Measurements from ENCODE around the gene TCOF1.
A peak's percentile ranks its signal among the peaks of the same experiment; 100 is the strongest.

Gene TCOF1

DNA sequence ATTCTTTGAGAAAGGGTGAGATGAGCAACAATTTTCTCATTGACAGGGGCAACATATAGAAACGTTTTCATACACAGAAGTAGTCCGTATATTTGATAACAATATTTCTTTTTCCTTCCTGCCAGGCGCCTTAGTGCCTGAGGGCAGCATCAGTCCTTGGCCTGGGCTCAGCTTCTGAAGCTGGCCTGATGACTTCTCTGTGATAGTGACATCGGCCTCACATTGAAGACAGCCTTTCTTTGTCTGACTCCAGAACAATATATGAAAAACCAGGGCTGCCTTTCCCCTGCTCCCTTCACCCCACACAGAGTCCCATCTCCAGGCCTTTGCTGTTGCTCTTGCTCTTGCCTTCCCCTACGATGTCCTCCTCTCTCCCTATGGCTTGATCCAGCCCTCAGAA is 24.1 kb upstream of the TCOF1 start:
- Mint-ChIP-seq H3K36me3 (ENCODE audit: low read depth) (no peaks in the 10 kb centered on the region), H3K4me3 (no peak overlapping the region)

DNA sequence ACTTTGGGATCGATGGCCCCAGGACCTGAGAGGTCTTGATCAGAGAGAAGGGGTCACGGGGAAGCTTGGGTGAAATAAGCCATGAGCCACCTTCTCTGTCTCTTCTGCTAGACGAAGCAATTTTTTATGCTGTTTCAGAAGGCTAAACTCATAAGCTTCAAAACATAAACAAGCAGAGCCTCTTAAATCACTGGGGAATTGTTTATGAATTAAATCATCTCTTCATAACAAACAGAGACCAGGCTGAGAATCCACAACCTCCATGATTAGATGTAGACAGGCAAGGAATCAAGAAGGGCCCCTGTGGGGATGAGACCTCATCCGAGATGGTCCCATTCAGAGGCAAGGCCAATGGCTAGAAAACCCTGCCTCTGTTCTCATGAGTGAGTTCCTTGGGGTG is 21.7 kb upstream of the TCOF1 start:
- H3K4me1 Mint-ChIP-seq, result peaks cover 7% of the 10 kb centered on the region
- no peaks in the 10 kb centered on the region for H3K27me3 Mint-ChIP-seq
- no peak overlapping the region for H3K4me3 Mint-ChIP-seq
- DNase-seq, result no peak
- H3K36me3 Mint-ChIP-seq (ENCODE audit: low read depth), result no peaks in the 10 kb centered on the region
- H3K9me3 Mint-ChIP-seq, result no peaks in the 10 kb centered on the region
- H3K27ac Mint-ChIP-seq, result no peak overlapping the region
- ATAC-seq, result no peak

More for the DNA sequence above, 24.1 kb upstream of the TCOF1 start:
- no peaks in the 10 kb centered on the region for H3K9me3 Mint-ChIP-seq
- no peak for DNase-seq
- no peaks in the 10 kb centered on the region for H3K27me3 Mint-ChIP-seq
- ATAC-seq, result no peak
- no peak overlapping the region for H3K27ac Mint-ChIP-seq
- H3K4me1 Mint-ChIP-seq, result no peaks in the 10 kb centered on the region

DNA sequence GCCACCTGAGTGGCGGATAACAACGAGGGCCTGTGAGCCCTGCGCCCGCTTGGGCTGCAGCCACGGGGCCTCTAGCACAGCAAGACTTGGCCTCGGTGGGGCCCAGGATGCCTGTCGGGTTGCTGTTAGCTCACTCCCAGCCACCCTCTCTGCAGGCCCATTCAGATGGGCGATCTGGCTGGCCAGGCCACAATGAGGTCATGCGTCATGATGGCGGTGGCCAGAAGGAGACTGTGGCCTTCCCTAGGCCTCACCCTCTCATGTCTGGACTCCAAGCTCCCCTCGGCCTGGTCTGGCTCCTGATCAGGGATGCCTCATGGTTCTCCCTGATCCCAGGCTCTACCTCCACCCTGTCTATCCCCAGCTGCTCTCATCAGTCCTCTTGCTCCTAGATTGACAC is 19.0 kb upstream of the TCOF1 start:
- no peak for ATAC-seq
- peaks cover 1% of the 10 kb centered on the region for H3K27me3 Mint-ChIP-seq
- DNase-seq, result no peak
- no peaks in the 10 kb centered on the region for H3K36me3 Mint-ChIP-seq (ENCODE audit: low read depth)
- H3K4me3 Mint-ChIP-seq, result no peak overlapping the region
- no peak overlapping the region for H3K27ac Mint-ChIP-seq
- H3K9me3 Mint-ChIP-seq, result no peaks in the 10 kb centered on the region
- H3K4me1 Mint-ChIP-seq, result peaks cover 18% of the 10 kb centered on the region

DNA sequence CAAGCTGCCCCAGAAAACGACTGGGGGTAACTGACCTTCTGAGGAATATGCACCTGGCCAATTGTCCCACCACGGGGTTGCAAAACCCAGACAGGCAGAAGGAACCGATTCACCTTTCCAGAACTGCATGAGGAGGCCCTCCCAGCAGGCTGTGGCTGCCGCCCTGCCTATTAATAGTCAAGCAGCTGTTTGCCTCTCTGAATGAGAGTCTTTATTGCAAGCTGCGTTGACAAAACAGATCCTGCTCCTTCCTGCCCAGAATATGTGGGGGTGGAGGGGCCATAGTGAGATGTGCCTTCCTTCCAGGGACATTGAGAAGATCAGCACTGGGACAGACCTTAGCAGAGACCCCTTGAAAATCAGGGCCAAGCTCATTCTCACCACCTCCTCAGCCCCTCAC is 18.3 kb upstream of the TCOF1 start:
- peaks cover 18% of the 10 kb centered on the region for H3K4me1 Mint-ChIP-seq
- H3K27me3 Mint-ChIP-seq, result peaks cover 1% of the 10 kb centered on the region
- H3K4me3 Mint-ChIP-seq, result no peak overlapping the region
- no peak for ATAC-seq
- no peaks in the 10 kb centered on the region for H3K36me3 Mint-ChIP-seq (ENCODE audit: low read depth)
- no peak for DNase-seq
- H3K9me3 Mint-ChIP-seq, result no peaks in the 10 kb centered on the region
- H3K27ac Mint-ChIP-seq, result no peak overlapping the region

DNA sequence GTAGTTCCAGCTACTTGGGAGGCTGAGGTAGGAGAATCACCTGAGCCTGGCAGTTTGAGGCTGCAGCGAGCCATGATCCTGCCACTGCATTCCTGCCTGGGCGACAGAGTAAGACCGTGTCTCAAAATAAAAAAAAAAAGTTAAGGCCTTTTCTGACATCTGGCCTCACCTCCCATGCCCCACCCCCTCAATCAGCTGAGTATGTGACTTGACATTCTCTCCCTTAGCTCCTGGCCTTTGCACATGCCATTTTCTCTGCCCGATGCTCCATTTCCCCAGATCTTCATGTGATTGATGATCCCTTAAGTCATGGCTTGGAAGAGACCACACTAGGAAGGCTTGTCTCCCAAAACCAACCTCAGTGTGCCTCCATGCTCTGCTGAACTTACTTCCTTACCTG is 17.7 kb upstream of the TCOF1 start:
- Mint-ChIP-seq H3K27ac (no peak overlapping the region), H3K9me3 (no peaks in the 10 kb centered on the region), H3K4me3 (no peak overlapping the region), H3K36me3 (ENCODE audit: low read depth) (no peaks in the 10 kb centered on the region), H3K4me1 (peaks cover 18% of the 10 kb centered on the region), H3K27me3 (peaks cover 1% of the 10 kb centered on the region)
- ATAC-seq (no peak), DNase-seq (no peak)

DNA sequence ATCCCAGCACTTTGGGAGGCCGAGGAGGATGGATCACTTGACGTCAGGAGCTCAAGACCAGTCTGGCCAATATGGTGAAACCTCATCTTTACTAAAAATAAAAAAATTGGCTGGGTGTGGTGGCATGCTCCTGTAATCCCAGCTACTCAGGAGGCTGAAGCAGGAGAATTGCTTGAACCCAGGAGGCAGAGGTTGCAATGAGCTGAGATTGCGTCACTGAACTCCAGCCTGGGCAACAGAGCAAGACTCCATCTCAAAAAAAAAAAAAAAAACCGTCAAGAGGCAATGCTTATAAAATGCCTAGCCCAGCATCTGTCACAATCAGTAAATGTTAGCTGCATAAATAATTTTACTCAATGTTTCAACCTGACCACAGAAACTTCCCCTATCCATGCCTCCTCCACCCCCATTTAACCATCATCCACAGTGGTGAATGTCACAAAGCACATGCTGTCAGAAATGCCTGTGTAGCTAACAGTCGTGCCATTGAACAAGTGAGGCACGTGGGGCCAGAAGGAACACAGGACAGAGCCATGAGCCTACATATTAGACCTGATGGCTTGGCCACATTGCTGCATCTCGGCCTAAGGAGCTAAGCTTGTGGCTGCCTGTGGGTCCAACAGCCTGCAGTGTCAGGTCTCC is 16.8 kb upstream of the TCOF1 start:
- H3K9me3 Mint-ChIP-seq, result no peaks in the 10 kb centered on the region
- no peak overlapping the region for H3K4me3 Mint-ChIP-seq
- no peak for DNase-seq
- ATAC-seq, result peak; percentile 90
- peaks cover 18% of the 10 kb centered on the region for H3K4me1 Mint-ChIP-seq
- no peaks in the 10 kb centered on the region for H3K36me3 Mint-ChIP-seq (ENCODE audit: low read depth)
- peaks cover 3% of the 10 kb centered on the region for H3K27me3 Mint-ChIP-seq
- H3K27ac Mint-ChIP-seq, result peak overlapping the region; percentile 29

DNA sequence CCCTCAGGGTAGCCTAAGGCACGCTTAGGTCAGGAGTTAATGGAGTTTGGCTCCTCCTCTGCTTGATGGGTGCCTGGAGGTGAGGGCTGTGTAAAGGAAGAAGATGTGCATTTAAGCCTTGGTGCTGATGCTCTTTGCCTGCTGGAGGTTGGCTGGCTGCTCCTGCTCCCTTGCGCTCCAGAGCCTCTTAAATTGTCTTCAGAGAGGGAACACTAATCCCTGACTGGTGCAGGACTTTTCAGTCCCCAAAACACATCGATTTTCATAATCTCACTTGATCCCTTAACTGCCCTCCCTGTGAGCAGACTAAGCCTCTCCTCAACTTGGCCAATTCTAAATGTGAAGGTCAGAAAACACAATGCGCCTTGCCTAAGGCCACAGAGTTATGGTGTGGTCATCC is 16.2 kb upstream of the TCOF1 start:
- Mint-ChIP-seq H3K27me3 (peaks cover 3% of the 10 kb centered on the region), H3K36me3 (ENCODE audit: low read depth) (no peaks in the 10 kb centered on the region), H3K4me1 (peaks cover 18% of the 10 kb centered on the region), H3K27ac (no peak overlapping the region), H3K4me3 (no peak overlapping the region), H3K9me3 (no peaks in the 10 kb centered on the region)
- DNase-seq, result no peak
- peak; percentile 4 for ATAC-seq

DNA sequence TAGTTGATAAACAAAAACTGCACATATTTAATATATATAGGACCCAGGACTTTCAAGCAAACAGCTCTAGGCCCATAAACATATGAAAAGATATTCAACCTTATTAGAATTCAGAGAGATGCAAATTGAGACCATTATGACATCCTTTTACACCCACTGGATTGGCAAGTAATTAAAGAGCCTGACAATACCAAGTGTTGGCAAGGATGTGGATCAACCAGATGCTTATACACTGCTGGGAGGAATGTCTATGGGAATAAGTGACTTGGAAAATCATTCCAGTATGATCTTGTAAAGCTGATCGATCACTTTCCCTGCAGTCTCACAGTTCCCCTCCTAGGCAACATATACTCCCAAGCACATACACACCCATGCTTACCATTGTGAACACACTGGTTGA is 15.5 kb upstream of the TCOF1 start:
- DNase-seq (no peak), ATAC-seq (no peak)
- Mint-ChIP-seq H3K36me3 (ENCODE audit: low read depth) (no peaks in the 10 kb centered on the region), H3K27ac (no peak overlapping the region), H3K4me1 (peaks cover 18% of the 10 kb centered on the region), H3K27me3 (peaks cover 3% of the 10 kb centered on the region), H3K4me3 (no peak overlapping the region), H3K9me3 (no peaks in the 10 kb centered on the region)

DNA sequence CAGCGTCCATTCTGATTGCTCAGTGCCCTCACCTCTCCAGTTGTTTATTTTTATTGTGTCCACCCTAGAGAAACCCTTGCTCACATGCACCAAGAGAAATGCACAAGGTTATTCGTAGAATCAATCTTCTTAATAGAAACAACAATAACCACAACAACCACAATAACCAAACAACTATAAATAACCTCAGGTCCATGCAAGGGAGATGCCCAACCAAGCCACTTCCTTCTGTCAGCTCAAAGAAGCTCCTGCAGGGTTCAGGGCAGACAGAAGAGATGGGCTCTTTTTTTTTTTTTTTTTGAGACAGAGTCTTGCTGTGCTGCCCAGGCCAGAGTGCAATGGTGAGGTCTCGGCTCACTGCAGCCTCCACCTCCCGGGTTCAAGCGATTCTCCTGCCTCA is 14.9 kb upstream of the TCOF1 start:
- H3K9me3 Mint-ChIP-seq, result no peaks in the 10 kb centered on the region
- peaks cover 18% of the 10 kb centered on the region for H3K4me1 Mint-ChIP-seq
- H3K36me3 Mint-ChIP-seq (ENCODE audit: low read depth), result no peaks in the 10 kb centered on the region

DNA sequence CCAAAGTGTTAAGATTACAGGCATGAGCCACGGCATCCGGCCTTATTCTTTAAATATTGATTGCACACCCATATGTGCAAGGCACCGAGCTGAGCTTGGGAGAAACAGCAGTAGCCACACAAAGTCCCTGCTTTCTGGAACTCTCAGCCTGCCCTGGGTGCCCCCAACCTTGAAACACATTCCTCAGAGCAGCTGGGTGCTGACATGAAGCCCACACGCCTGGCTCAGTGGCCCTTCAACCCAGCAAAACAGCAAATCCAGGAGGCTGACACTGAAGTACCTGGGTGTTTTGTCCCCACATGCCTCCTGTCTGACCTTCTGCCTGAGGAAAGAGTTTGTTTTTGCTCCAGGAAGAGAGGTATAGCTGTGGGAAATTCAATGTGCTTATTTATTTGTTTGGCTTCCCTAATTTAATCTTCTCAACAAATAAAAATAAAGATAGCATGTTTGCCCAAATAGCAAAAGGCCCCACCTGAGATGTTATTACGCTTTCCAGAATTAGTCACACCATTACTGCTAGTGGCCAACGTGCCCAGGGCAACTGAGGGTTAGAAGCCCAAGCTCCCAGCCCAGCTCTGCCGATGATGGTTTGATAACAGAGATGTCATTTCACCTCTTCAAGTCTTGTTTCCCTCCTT is 13.4 kb upstream of the TCOF1 start:
- Mint-ChIP-seq H3K27me3 (peaks cover 3% of the 10 kb centered on the region), H3K9me3 (no peaks in the 10 kb centered on the region), H3K4me3 (no peak overlapping the region), H3K4me1 (peaks cover 18% of the 10 kb centered on the region), H3K27ac (no peak overlapping the region), H3K36me3 (ENCODE audit: low read depth) (no peaks in the 10 kb centered on the region)
- ATAC-seq, result no peak
- DNase-seq, result no peak

More for the DNA sequence above, 14.9 kb upstream of the TCOF1 start:
- DNase-seq (no peak), ATAC-seq (no peak)
- no peak overlapping the region for H3K4me3 Mint-ChIP-seq
- no peak overlapping the region for H3K27ac Mint-ChIP-seq
- H3K27me3 Mint-ChIP-seq, result peaks cover 3% of the 10 kb centered on the region

DNA sequence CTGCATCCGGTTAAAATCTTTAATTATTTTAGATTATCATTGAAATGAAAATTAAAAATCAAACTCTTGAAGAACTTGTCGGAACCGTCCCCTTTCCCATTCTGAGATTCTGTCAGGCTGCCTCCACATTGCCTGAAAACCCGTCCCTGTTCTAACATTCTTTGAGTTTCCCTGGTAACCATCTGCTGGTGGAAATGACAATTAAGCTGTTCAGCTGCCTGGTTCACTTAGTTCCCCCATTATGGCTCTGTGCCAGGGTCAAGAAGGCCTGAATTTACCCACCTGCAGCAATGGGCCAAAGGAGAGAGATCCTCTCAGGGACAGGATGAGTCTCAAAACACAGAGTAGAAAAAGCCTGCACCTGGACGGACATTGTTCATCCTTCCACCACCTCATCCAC is 11.8 kb upstream of the TCOF1 start:
- no peak overlapping the region for H3K27ac Mint-ChIP-seq
- no peak overlapping the region for H3K4me3 Mint-ChIP-seq
- ATAC-seq (no peak), DNase-seq (no peak)
- H3K4me1 Mint-ChIP-seq, result peaks cover 18% of the 10 kb centered on the region
- no peaks in the 10 kb centered on the region for H3K36me3 Mint-ChIP-seq (ENCODE audit: low read depth)
- no peaks in the 10 kb centered on the region for H3K9me3 Mint-ChIP-seq
- peaks cover 3% of the 10 kb centered on the region for H3K27me3 Mint-ChIP-seq

DNA sequence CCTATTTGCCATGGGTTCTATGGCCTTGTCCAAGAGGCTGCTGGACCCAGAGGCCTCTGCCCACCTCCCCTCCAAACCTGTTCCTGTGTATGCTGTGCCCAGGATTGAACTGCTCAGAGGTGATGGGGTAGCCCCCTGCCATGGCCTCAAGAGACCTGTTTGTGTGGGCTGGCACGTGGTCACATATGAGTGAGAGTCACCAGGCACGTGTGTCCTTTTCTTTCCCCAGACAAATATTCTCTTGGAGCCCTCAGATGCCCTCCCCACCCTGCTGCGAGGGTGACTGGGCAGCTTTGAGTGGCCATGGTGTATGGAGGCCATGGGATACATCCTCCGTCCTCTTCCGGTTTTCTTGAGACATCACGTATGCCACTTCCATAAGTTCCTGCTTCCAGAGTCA is 10.9 kb upstream of the TCOF1 start:
- no peaks in the 10 kb centered on the region for H3K36me3 Mint-ChIP-seq (ENCODE audit: low read depth)
- no peak for ATAC-seq
- no peaks in the 10 kb centered on the region for H3K9me3 Mint-ChIP-seq
- DNase-seq, result no peak
- peaks cover 12% of the 10 kb centered on the region for H3K4me1 Mint-ChIP-seq
- H3K27me3 Mint-ChIP-seq, result peaks cover 3% of the 10 kb centered on the region
- no peak overlapping the region for H3K4me3 Mint-ChIP-seq
- H3K27ac Mint-ChIP-seq, result no peak overlapping the region

DNA sequence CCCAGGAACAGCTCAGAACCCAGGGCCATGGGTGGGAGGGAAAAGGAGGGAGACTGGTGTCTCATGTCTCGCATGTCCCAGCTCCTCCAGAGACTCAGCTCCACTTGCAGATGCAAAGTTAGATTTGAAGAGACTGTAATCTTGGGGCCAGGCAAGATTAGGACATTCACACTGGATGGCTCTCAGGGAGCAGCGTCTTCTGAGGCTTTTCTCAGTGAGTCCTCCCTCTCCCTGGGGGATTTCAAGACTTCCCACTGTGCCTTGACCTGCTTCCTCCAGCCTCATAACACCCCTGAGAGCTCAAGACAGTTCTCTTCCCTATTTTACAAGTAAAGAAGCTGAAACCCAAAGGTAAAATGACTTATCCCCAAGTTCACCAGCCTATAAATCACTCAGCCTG is 10.5 kb upstream of the TCOF1 start:
- no peak overlapping the region for H3K4me3 Mint-ChIP-seq
- ATAC-seq, result no peak
- peaks cover 3% of the 10 kb centered on the region for H3K27me3 Mint-ChIP-seq
- no peak for DNase-seq
- H3K36me3 Mint-ChIP-seq (ENCODE audit: low read depth), result no peaks in the 10 kb centered on the region
- H3K9me3 Mint-ChIP-seq, result no peaks in the 10 kb centered on the region
- no peak overlapping the region for H3K27ac Mint-ChIP-seq
- peaks cover 12% of the 10 kb centered on the region for H3K4me1 Mint-ChIP-seq

DNA sequence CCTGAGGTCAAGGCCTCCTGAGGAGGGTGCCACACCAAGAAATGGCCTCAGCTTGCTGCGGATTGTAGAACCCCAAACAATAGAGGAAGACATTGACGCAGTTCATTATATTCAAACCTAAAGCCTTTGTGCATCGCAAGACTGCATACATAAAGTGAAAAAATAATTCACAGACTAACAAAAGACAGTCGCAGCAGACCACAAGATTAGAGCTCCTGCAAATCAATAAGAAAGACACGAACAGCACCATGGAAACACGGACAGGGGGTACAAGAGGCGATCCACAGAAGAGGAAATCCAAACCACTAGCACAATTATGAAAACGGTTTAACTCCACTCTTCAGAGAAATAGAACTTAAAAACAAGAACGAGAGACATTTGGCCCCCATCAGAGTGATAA is 10.0 kb upstream of the TCOF1 start:
- Mint-ChIP-seq H3K27ac (no peak overlapping the region), H3K36me3 (ENCODE audit: low read depth) (no peaks in the 10 kb centered on the region), H3K27me3 (peaks cover 3% of the 10 kb centered on the region), H3K4me1 (peaks cover 11% of the 10 kb centered on the region), H3K9me3 (no peaks in the 10 kb centered on the region), H3K4me3 (no peak overlapping the region)
- ATAC-seq (no peak), DNase-seq (no peak)

DNA sequence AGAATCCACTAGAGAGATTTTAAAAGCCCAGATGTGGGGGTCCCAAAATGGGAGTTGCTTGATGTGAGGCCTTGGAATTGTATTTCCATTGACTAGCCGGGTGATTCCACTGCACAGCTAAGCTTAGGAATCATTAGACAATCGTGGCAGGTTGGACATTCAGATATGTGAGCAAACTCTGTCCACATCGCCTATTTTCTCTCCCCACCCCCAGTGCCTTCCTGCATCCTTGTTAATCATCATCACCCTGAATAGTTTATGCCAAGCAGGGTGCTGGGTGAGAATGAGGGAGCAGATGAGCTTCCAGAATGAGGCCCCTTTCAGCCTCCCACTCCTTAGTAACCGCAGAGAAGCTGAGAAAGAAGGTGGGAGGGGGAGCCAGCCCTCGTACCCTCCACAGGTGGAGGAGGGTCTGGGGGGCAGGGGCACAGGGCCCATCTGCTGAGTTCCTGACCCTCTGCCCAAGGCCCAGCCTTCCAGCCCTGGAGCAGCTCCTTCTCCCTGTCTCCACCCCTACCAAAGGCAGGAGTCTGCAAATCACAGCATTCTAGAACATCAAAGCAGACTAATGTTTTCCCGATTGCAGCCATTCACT is 7.7 kb upstream of the TCOF1 start:
- H3K4me3 Mint-ChIP-seq, result no peak overlapping the region
- no peaks in the 10 kb centered on the region for H3K36me3 Mint-ChIP-seq (ENCODE audit: low read depth)
- peaks cover 2% of the 10 kb centered on the region for H3K27me3 Mint-ChIP-seq
- H3K27ac Mint-ChIP-seq, result no peak overlapping the region
- ATAC-seq (no peak), DNase-seq (no peak)
- no peaks in the 10 kb centered on the region for H3K9me3 Mint-ChIP-seq
- H3K4me1 Mint-ChIP-seq, result peaks cover 10% of the 10 kb centered on the region
